ENCODE results near the gene SIL1. TPM values are rescaled to one million over a fixed set of nuclear protein-coding genes. Genes with fewer than 3 reads are reported as not detected.
A peak's percentile ranks its signal among the peaks of the same experiment; 100 is the strongest.

SIL1 gene
- polyA plus RNA-seq, 3 donors = 25.4 to 35.1 (median 27.9) TPM

DNA sequence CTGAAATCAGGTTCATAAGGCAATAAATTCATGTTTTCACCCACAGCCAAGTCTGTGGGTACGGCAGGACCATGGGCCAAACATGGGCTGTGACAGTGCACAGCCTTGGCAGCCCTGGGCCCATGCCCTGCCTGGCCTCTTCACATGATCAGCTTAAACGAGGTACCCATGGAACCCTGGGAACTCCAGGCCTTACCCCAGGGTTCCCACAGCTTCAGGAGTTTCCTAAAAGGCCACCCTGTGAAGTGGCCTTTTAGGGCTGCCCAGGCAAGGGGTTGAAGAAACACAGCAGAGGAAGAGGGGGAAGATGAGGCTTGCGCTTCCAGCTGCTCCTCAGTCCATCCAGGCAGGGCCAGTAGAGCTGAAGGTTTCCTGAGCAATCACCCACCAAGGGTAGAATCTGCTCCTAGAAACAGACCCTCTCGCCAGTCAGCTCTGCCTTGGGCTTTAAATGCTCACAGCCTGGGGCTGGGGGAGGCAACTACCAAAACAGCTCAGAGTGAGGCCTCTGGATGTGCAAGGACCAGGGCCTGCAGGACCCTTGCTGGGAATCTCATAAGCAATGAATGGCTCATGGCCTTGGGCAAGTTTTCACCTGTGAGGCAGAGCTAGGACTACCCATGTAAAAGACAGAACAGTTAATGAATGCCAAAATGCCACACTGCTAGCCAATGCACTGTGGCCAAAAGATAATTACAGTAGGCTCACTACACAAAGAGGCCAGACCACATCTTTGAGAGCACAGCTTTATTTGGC lies 243.7 kb downstream of the SIL1 start:
- peaks cover 21 to 25% of the 10 kb centered on the region in 2 donors for H3K4me1 ChIP-seq (ENCODE audit: control insufficient read depth in 1 of 2, insufficient read depth in 2 of 2, low read length in 2 of 2)
- peaks cover 16 to 22% of the 10 kb centered on the region in 2 donors for H3K36me3 Mint-ChIP-seq
- WGBS (ENCODE audit: insufficient coverage) = 79% methylated on average over 3 of the region's 4 CpGs
- TF ChIP-seq, protein P1, sequence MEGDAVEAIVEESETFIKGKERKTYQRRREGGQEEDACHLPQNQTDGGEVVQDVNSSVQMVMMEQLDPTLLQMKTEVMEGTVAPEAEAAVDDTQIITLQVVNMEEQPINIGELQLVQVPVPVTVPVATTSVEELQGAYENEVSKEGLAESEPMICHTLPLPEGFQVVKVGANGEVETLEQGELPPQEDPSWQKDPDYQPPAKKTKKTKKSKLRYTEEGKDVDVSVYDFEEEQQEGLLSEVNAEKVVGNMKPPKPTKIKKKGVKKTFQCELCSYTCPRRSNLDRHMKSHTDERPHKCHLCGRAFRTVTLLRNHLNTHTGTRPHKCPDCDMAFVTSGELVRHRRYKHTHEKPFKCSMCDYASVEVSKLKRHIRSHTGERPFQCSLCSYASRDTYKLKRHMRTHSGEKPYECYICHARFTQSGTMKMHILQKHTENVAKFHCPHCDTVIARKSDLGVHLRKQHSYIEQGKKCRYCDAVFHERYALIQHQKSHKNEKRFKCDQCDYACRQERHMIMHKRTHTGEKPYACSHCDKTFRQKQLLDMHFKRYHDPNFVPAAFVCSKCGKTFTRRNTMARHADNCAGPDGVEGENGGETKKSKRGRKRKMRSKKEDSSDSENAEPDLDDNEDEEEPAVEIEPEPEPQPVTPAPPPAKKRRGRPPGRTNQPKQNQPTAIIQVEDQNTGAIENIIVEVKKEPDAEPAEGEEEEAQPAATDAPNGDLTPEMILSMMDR (IDR thresholded peaks at IDR 0.05) = no peak
- H3K36me3 ChIP-seq (replicated peaks in 1 of 2; ENCODE audit: control insufficient read depth in 1 of 2, insufficient read depth in 2 of 2, low read length in 2 of 2) = peaks cover 6 to 22% of the 10 kb centered on the region in 2 donors
- H3K9me3 ChIP-seq (replicated peaks in 1 of 2; ENCODE audit: control insufficient read depth in 1 of 2, insufficient read depth in 1 of 2, low read length in 2 of 2) = no peaks in the 10 kb centered on the region
- no peaks in the 10 kb centered on the region for H3K27me3 ChIP-seq (ENCODE audit: control insufficient read depth in 2 of 2, insufficient read depth in 2 of 2, low read length in 2 of 2)
- H3K79me2 ChIP-seq (ENCODE audit: insufficient read depth, low read length) = no peaks in the 10 kb centered on the region
- no peak overlapping the region for H3K27ac ChIP-seq (ENCODE audit: low read depth in 1 of 2, low read length in 2 of 2)
- no peak overlapping the region for H3K4me3 ChIP-seq (replicated peaks in 1 of 3; ENCODE audit: low read depth in 2 of 3, low read length in 3 of 3)
- H3K9ac ChIP-seq (ENCODE audit: insufficient read depth, low read length, poor library complexity, severe bottlenecking) = no peak overlapping the region
- no peak overlapping the region for H3K4me3 Mint-ChIP-seq
- H4K20me1 ChIP-seq (ENCODE audit: insufficient read depth, low read length) = peaks cover 9% of the 10 kb centered on the region
- DNase-seq = no peak
- H3K4me1 Mint-ChIP-seq = peaks cover 33% of the 10 kb centered on the region
- no peaks in the 10 kb centered on the region for H3K9me3 Mint-ChIP-seq
- intact Hi-C loops (cut with micrococcal nuclease) = no loop called here
- peaks cover 0 to 1% (median 0%) of the 10 kb centered on the region in 3 donors for H3K27me3 Mint-ChIP-seq (ENCODE audit: low read depth in 3 of 3)
- H3K27ac Mint-ChIP-seq = peak overlapping the region in 1 of 7 donors; percentile 69
- H3K4me2 ChIP-seq (replicated peaks; ENCODE audit: extremely low read depth, low read length, poor library complexity, severe bottlenecking) = no peak overlapping the region
- H2AFZ ChIP-seq (ENCODE audit: insufficient read depth, low read depth, low read length, poor library complexity, severe bottlenecking) = no peak overlapping the region

DNA sequence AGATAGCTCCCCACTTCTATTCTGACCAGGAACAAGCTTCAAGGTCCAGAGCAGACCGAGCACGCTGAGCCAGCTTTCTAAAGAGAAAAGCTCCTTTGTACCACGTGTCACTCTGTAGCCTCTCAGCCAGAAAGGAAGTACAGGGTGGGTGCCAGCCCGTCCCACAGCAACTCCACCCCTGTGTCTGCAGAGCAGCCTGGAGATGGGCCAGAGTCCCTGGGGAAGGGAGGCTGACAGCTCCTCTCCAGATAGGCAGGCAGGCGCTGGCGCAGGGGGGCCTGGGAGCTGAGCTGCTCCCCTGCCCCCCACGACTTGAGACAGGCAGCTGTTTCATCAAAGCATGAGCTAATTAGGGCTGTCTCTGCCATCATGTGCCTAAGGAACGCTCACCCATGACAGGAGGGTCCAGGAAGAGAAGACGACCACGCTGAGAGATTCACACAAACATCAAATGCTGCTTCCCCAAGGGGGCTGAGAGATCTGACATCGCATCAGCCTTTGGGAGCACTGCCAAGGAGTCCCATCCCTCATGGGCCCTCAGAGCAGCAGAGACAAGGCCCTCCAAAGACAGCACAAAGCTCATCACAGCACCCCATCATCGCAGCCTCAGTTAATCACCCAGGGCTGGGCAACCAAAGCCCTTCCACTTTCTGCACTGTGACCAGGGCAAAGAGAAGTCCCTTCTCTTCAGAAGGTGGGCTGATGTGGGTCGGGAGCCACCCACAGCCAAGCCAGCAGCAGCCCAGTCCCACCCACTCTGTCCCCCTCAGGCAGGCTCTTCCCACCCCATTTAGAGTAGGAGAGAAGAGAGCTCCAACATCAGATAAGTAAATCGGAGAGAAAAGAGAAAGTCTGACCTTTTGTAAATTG lies 244.5 kb downstream of the SIL1 start:
- TF ChIP-seq, protein P1 (IDR thresholded peaks at IDR 0.05) = no peak
- Histone ChIP-seq H3K9me3 (replicated peaks in 1 of 2; ENCODE audit: control insufficient read depth in 1 of 2, insufficient read depth in 1 of 2, low read length in 2 of 2) (no peaks in the 10 kb centered on the region), H2AFZ (ENCODE audit: insufficient read depth, low read depth, low read length, poor library complexity, severe bottlenecking) (peak overlapping the region; percentile 46), H4K20me1 (ENCODE audit: insufficient read depth, low read length) (peaks cover 9% of the 10 kb centered on the region), H3K4me1 (ENCODE audit: control insufficient read depth in 1 of 2, insufficient read depth in 2 of 2, low read length in 2 of 2) (peaks cover 21 to 25% of the 10 kb centered on the region in 2 donors), H3K27me3 (ENCODE audit: control insufficient read depth in 2 of 2, insufficient read depth in 2 of 2, low read length in 2 of 2) (no peaks in the 10 kb centered on the region), H3K4me2 (replicated peaks; ENCODE audit: extremely low read depth, low read length, poor library complexity, severe bottlenecking) (peak overlapping the region; percentile 50), H3K9ac (ENCODE audit: insufficient read depth, low read length, poor library complexity, severe bottlenecking) (peak overlapping the region; percentile 30), H3K27ac (ENCODE audit: low read depth in 1 of 2, low read length in 2 of 2) (peak overlapping the region; percentile 20 to 22), H3K79me2 (ENCODE audit: insufficient read depth, low read length) (no peaks in the 10 kb centered on the region), H3K36me3 (replicated peaks in 1 of 2; ENCODE audit: control insufficient read depth in 1 of 2, insufficient read depth in 2 of 2, low read length in 2 of 2) (peaks cover 6 to 29% of the 10 kb centered on the region in 2 donors), H3K4me3 (replicated peaks in 1 of 3; ENCODE audit: low read depth in 2 of 3, low read length in 3 of 3) (peak overlapping the region in 1 of 3 experiments; percentile 26)
- Mint-ChIP-seq H3K27ac (peak overlapping the region in 3 of 7 donors; percentile 11 to 69 (median 42)), H3K4me1 (peaks cover 33% of the 10 kb centered on the region), H3K36me3 (peaks cover 19 to 29% of the 10 kb centered on the region in 2 donors), H3K9me3 (no peaks in the 10 kb centered on the region), H3K4me3 (peak overlapping the region; percentile 4 to 57), H3K27me3 (ENCODE audit: low read depth in 3 of 3) (peaks cover 0 to 1% (median 0%) of the 10 kb centered on the region in 3 donors)
- 23% methylated on average over 13 of the region's 14 CpGs for WGBS (ENCODE audit: insufficient coverage)
- intact Hi-C loops (cut with micrococcal nuclease) = no loop called here
- DNase-seq = peak; percentile 27 to 44 (median 37)

Data from CD14-positive monocyte (primary cell).